ENCODE measurements around the gene C4orf51. TPM values are rescaled to one million over a fixed set of nuclear protein-coding genes. Genes with fewer than 3 reads are reported as not detected.

C4orf51 gene
- total and polyA plus RNA-seq, 2 of the 4 experiments (the other 2 are of a cell fraction), result not detected

DNA sequence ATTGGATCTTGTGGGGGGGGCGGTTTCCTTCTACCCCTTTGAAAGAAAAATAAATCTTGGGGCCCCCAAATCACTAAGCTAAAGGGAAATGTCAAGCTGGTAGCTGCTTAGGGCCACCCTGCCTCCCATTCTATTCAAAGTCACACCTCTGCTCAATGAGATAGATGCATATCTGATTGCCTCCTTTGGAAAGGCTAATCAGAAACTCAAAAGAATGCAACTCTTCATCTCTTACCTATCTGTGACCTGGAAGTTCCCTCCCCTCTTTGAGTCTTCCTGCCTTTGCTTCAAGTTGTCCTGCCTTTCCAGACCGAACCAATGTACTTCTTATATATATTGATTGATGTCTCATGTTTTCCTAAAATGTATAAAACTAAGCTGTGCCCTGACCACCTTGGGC lies 7.0 kb downstream of the C4orf51 start:
- CTCF ChIA-PET, result interaction anchor here (0.6 to 0.7 kb wide), 2 partner anchors 16 to 20 kb away, joined by 3 read pairs; no protein-coding TSS in a partner anchor
- in situ Hi-C loops (cut with MboI; ENCODE audit: low sequenced_read_pairs) (no loop called here), dilution Hi-C loops (cut with HindIII; ENCODE audit: low sequenced_read_pairs, unreplicated experiment) (no loop called here)

More for the DNA sequence above, 7.0 kb downstream of the C4orf51 start:
- no peak overlapping the region for H3K14ac ChIP-seq (replicated peaks; ENCODE audit: low read depth, low read length)
- no peak overlapping the region for H2AK5ac ChIP-seq (ENCODE audit: low read depth, low read length)
- TF ChIP-seq MAFK (IDR thresholded peaks at IDR 0.05; ENCODE audit: low read depth, low read length) (no peak), USF2 (IDR thresholded peaks at IDR 0.05; ENCODE audit: low read depth, low read length) (no peak)
- no peak overlapping the region for H2AFZ ChIP-seq (replicated peaks; ENCODE audit: low read length, poor library complexity)
- no peaks in the 10 kb centered on the region for H3K36me3 ChIP-seq (ENCODE audit: control insufficient read depth, insufficient read depth, low read length)
- no peak overlapping the region for H3K18ac ChIP-seq (ENCODE audit: low read depth, low read length)
- H3K23ac ChIP-seq (ENCODE audit: low read depth, low read length), result no peak overlapping the region
- no peak overlapping the region for H4K91ac ChIP-seq (ENCODE audit: insufficient read depth, low read depth, low read length)
- POLR2A ChIA-PET (ENCODE audit: unreplicated experiment), result no interaction called here
- H3K79me1 ChIP-seq (ENCODE audit: low read depth in 1 of 2, low read length in 2 of 2), result no peaks in the 10 kb centered on the region
- H2BK20ac ChIP-seq (ENCODE audit: low read depth, low read length), result no peak overlapping the region
- H4K20me1 ChIP-seq (ENCODE audit: insufficient read depth, low read length), result no peaks in the 10 kb centered on the region
- no peak overlapping the region for H3K4me2 ChIP-seq (ENCODE audit: low read depth, low read length)
- H3K9me1 ChIP-seq (ENCODE audit: insufficient read depth, low read length), result no peaks in the 10 kb centered on the region
- BruUV-seq (replicated peaks), result no TSS peak
- H3K4me3 ChIP-seq (ENCODE audit: insufficient read depth, low read depth, low read length), result no peak overlapping the region
- no peak overlapping the region for H4K5ac ChIP-seq (ENCODE audit: low read depth, low read length)
- H2AK9ac ChIP-seq (replicated peaks; ENCODE audit: low read depth, low read length, poor library complexity), result no peak overlapping the region
- no peak overlapping the region for H3K56ac ChIP-seq (ENCODE audit: extremely low read depth, insufficient read depth, low read length)
- no peak overlapping the region for H2BK15ac ChIP-seq (ENCODE audit: low read depth, low read length)
- no peaks in the 10 kb centered on the region for H3K27me3 ChIP-seq (ENCODE audit: control insufficient read depth, insufficient read depth, low read length)
- no peak overlapping the region for H3K27ac ChIP-seq (ENCODE audit: insufficient read depth, low read length)
- no peak overlapping the region for H2BK120ac ChIP-seq (ENCODE audit: low read depth, low read length)
- WGBS, 2 experiments (ENCODE audit: extremely low coverage in 2 of 2, insufficient read length in 1 of 2), result no CpG with 5 or more reads among the region's 2 CpGs
- DNase-seq (no peak), ATAC-seq (ENCODE audit: low read depth) (no peak)
- H2BK5ac ChIP-seq (ENCODE audit: low read depth, low read length, poor library complexity, severe bottlenecking), result no peak overlapping the region
- H3K9ac ChIP-seq (ENCODE audit: low read depth, low read length), result no peak overlapping the region
- no peak overlapping the region for H3K4ac ChIP-seq (ENCODE audit: low read depth, low read length)
- no peak overlapping the region for H4K8ac ChIP-seq (ENCODE audit: low read depth in 2 of 2, low read length in 2 of 2)
- H3K4me1 ChIP-seq (ENCODE audit: control insufficient read depth, insufficient read depth, low read length), result no peaks in the 10 kb centered on the region
- intact Hi-C loops (cut with micrococcal nuclease), result no loop called here
- H3K9me3 ChIP-seq (ENCODE audit: control insufficient read depth, insufficient read depth, low read length), result no peaks in the 10 kb centered on the region
